GM21737 (cell line): Measurements from ENCODE around the gene SOX9.

Experiments used
- ATAC-seq: cut with Tn5 transposase; IDR thresholded peaks from one replicate; pipeline ENCODE4 v1.9.1; 2021; ENCODE audit warnings: mild to moderate bottlenecking, moderate library complexity; ENCODE audit not compliant: unreplicated experiment

SOX9 gene

GRCh38 chr17:72158895-72159885, 38.4 kb downstream of the SOX9 start:
- no peak for ATAC-seq

GRCh38 chr17:72162569-72162968, 41.7 kb downstream of the SOX9 start:
- no peak for ATAC-seq

GRCh38 chr17:72163474-72163873, 42.7 kb downstream of the SOX9 start:
- ATAC-seq = no peak

GRCh38 chr17:72164158-72164739, 43.4 kb downstream of the SOX9 start:
- ATAC-seq = no peak

GRCh38 chr17:72165192-72165866, 44.5 kb downstream of the SOX9 start:
- no peak for ATAC-seq

- ATAC-seq = no peak
Observed at GRCh38 chr17:72165867-72166439, 45.1 kb downstream of the SOX9 start.

GRCh38 chr17:72167593-72167992, 46.8 kb downstream of the SOX9 start:
- ATAC-seq = no peak

GRCh38 chr17:72169823-72170222, 49.0 kb downstream of the SOX9 start:
- ATAC-seq = no peak

- no peak for ATAC-seq
Observed at GRCh38 chr17:72171703-72172667, 51.2 kb downstream of the SOX9 start.

- no peak for ATAC-seq
Observed at GRCh38 chr17:72173499-72174116, 52.8 kb downstream of the SOX9 start.

GRCh38 chr17:72175263-72175662, 54.4 kb downstream of the SOX9 start:
- ATAC-seq = no peak
